HG02678 (cell line): ENCODE measurements around the gene THSD4.
A peak's percentile ranks its signal among the peaks of the same experiment; 100 is the strongest.

Experiments used
- ATAC-seq: cut with Tn5 transposase; IDR thresholded peaks from one replicate; pipeline ENCODE4 v1.9.1; 2021; ENCODE audit warnings: mild to moderate bottlenecking, moderate library complexity; ENCODE audit not compliant: unreplicated experiment

Gene THSD4

DNA sequence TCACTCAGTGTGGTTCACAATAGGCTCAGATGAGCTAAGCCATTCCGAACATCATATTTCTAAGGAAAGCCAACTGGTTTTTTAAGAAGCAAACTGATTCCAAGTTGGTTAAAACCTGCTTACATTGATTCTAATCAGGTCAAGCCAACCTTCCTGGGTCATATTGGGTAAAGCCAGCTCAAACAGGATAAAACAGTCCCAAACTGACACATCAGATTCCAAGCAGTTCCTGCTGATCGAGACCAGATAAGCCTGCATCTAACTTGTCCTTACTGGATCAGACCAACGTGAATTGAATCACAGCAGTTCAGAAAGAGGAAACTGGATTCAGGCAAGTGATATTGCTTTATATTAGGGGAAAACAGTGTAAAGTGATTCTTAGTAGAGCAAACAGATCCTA is 18.6 kb upstream of the THSD4 start:
- no peak for ATAC-seq

DNA sequence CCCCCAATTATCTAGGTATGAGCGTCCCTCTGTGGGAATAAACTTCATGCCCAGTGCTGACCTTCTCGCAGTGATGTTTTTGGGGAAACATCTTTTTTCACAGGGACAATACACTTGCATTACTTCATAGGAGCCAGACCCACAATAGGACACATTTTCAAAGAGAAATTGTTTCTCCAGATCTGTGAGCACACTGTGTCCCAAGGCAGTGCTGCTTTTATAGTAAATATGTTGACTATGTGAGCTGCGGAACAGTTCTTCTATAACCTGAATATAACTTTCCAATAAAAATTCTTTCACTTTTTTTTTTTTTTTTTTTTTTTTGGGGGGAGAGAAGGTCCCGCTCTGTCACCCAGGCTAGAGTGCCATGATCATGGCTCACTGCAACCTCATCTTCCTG is 17.4 kb upstream of the THSD4 start:
- ATAC-seq, result no peak

DNA sequence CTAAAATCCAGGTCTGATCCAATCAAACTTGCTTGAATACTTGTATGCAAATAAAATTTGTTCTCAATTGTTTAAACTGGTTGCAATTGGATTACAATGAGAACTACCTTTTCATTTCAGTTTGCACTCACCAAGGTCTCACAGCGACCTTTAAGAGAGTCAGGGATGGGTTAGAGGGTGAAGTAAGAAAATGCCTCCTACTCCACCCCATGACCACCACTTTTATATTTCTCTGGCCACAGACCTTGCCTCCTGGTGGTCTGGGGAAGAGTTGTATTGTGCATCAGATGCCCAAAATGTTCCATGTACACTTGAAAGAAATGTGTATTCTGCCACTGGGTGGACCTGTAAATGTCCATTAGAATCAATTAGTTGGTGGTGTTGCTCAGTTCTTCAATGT is 16.4 kb upstream of the THSD4 start:
- no peak for ATAC-seq

- peak; percentile 55 for ATAC-seq
Measured at GRCh38 chr15:71103102-71103676, 12.1 kb upstream of the THSD4 start.

DNA sequence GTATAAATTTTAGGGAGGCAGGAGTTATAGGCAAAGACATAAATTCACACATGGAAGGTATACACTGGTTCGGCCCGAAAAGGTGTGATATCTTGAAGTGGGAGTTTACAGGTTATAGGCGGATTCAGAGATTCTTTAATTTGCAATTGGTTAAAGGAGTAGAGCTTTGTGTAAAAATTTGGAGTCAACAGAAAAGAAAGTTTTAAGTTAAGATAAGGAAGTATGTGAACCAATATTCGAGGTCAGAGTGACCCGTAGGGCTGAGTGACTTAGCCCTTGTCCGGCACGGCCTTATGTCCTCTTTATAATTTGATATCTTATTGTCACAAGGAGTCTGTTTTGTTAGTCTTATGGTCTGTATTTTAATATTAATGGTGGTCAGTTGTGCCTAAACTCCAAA is 10.6 kb upstream of the THSD4 start:
- ATAC-seq, result no peak

GRCh38 chr15:71105444-71105843 is 9.8 kb upstream of the THSD4 start:
- ATAC-seq, result no peak

GRCh38 chr15:71106802-71107500 is 8.3 kb upstream of the THSD4 start:
- ATAC-seq, result no peak

GRCh38 chr15:71107501-71107815 is 7.8 kb upstream of the THSD4 start:
- no peak for ATAC-seq

DNA sequence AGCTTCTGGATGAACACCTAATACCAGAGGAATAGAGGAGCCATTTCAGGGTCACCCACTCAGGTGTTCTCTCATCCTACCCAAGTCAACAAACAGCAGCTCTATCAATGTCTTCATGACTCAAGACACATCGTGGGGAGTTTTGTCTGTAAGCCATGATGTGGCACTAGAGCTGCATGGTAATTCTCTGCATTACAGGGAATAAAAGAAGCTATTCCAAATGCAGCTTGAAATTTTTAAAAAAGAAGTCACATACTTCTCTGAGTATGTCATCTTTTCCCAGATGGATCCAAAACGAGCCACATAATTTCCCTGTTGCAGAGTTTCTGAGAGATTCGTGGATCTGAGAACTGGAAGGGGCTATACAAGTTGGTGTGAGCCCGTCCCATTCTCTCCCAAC is 6.1 kb upstream of the THSD4 start:
- ATAC-seq, result no peak

GRCh38 chr15:71109905-71110304 is 5.4 kb upstream of the THSD4 start:
- no peak for ATAC-seq

- no peak for ATAC-seq
Measured at GRCh38 chr15:71110405-71111180, 4.7 kb upstream of the THSD4 start.

DNA sequence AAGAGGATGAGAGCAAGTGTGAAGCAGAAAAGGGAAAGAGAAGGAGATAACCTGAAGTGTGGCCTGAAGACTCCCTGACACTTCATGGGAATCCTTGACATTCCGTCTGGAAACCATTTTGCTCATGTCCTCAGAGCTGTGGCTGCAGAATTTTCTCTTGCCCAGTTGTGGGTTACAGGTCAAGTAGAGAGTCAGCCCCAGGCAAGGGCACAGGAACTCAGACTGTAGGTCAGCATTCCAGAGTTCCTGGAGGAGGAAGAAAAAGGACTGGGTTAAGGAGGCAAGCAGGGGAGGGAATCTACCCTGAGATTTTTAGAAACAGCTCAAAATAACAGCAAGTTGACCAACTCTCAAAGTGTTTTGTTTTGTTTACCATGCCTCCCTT is 4.1 kb upstream of the THSD4 start:
- no peak for ATAC-seq

DNA sequence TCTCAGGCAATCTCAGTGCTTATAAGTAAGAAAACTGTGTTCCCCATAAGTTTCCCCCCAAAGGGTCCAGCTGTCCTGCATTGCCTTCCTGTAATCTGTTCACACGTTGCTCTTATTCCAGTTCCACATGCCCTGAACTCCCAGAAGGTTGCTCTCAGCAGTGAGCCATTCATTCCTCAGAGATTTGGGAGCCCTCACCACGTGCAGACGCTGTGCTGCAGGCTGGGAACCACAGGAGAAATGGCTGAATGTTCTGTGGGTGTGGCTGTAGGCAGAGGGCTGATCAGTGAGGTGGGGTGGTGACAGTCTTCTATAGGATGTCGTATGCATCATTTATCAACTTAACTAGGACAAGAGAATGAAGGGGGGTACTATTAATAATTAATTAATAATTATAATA is 3.3 kb upstream of the THSD4 start:
- no peak for ATAC-seq

GRCh38 chr15:71112429-71112828 is 2.8 kb upstream of the THSD4 start:
- ATAC-seq, result no peak

DNA sequence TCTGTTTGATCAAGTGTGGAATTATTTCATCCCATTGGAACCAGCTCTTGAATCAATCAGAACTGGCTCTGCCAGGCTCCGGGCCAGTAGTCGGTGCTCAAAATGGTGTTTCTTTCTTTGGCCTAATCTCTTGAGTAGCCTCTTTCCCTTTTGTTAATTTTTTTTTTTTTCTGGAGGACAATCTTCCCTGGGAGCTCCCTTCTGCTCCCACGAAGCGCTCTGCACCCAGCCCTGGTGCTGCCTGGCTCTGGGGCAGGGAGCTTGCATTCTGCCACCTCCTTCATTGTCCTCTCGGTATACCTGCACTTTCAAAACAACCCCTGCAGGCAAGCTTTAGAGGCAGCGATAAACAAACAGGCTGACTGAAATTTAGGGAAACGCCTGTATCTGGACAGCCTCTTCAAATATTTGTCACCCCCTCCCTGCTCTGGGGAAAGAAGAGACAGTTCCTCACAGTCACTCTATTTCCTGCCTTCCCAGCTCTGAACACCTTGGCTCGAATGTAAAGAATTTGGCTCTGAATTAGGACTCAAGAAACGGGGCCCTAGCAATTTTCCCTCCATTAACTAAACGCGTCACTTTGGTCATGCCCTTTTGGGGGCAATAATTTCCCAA is 1.1 kb upstream of the THSD4 start:
- ATAC-seq, result no peak

DNA sequence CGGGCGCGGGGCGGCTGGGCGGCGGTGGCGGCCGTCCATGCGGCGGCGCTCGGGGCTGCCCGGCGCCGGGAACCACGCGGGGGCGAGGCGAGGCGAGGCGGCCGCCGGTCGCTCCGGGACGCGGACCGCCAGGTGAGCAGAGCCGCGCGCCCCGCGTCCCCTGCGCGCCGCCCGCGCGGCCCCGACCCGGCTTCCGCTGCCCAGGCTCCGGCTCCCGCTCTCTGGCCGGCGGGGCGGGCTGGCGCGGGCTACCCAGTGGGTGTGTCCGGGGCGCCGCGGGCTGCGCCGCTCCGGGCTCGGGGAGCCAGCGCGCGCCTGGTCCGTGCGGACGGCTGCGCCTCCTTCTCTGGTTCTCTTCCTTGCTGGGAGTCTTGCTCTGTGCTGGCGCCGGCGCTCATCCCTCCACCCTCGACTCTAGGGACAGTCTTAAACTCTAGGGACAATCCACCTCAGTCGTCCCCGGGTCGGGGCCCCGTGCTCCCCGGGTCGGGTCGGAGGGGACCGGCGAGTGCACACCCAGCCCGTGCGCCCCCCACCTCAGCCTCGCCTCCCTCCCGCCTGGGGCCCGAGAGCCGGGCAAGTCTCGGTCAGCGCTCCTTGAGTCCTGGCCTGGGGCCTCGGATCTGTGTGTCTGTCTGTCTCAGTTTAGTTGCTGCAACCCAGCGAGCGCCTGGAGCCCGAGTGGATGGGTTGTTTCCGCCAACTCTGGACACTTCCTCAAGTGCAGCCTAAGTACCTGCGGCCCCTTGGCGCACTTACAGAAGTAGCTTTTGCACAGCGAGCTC is 488 bp downstream of the THSD4 start:
- peak; percentile 50 for ATAC-seq

DNA sequence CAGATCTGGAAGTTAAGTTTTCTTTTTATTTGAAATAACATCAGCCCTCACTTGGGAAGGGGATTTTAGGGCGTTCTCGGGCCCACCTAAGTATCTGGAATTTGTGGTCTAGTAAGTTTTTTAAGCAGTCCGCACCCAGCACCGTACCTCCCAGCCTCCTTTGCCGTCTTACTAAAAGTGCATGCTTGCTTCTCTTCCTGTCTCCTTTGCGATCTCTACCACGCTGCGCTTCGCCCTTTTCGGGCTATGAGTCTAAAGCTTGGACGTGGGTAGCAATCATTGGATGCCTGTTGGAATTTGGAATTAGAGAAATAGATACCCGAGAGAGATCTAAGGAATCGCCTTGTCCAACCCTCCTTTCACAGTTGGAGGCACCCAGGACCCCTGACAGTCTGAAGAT is 1.1 kb downstream of the THSD4 start:
- ATAC-seq, result no peak

DNA sequence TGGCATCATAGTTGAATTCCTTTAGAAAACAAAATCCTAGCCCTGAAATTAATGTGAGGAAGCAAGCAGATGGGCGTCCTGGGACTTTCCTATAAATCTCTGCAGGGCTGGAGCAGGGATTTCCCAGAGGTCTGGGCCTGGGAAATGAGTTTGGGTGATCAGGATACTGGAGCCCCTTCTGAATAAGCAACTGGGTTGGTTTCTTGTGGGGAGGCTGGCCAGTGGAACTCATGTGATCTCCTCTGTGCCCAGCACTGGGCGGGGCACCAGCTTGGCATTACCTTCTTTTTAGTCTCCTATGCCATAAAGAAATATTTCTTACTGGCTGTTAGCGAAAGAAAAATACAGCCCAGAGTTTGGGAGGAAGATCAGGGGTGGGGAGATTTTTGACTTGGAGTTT is 1.7 kb downstream of the THSD4 start:
- no peak for ATAC-seq

DNA sequence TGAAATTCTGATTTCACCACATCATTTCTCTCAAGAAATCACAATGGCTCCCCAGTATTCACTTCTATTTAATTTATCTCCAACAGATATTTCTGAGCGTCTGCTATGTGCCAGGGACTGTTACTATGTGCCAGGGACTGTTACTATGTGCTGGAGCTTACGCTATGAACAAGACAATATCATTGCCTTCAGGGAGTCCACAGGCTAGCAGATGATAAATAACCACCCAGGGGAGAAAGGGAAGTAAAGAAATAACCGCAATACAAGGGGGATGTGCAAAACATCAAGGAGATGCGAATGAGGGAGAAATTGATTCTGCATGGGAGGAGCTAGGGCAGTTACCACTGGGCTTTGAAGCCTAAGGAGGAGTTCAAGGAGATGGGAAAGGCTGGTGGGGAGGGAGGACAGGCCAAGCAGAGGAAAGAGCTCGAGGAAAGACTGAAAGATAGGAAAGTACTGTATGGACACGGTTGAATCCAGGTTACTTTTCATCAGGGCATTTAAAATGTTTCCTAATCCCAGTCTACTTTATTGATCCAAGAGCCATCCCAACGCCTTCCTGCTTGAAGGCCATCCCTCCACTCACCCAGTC is 2.5 kb downstream of the THSD4 start:
- no peak for ATAC-seq

- ATAC-seq, result no peak
Measured at GRCh38 chr15:71118345-71118744, 3.1 kb downstream of the THSD4 start.
